Progenitor cell of endocrine pancreas (in vitro differentiated cells): ENCODE measurements around the gene CHMP1B. TPM values are rescaled to one million over a fixed set of nuclear protein-coding genes. Genes with fewer than 3 reads are reported as not detected.

Experiments
- DNase-seq: peaks from one replicate; pipeline ENCODE4 v3.0.0; 2021; ENCODE audit warnings: low spot score; ENCODE audit not compliant: unreplicated experiment
- H3K27ac Mint-ChIP-seq: 2 replicates; pipeline ENCODE4 v1.8.0; 2021; ENCODE audit warnings: mild to moderate bottlenecking, moderate library complexity, mixed read lengths
- H3K27me3 Mint-ChIP-seq: 2 replicates; pipeline ENCODE4 v1.8.0; 2021; ENCODE audit warnings: mixed read lengths
- H3K36me3 Mint-ChIP-seq: 2 replicates; pipeline ENCODE4 v1.8.0; 2022; ENCODE audit warnings: mixed read lengths; ENCODE audit not compliant: insufficient read depth
- H3K4me1 Mint-ChIP-seq: 2 replicates; pipeline ENCODE4 v1.8.0; 2021; ENCODE audit warnings: low read depth, mixed read lengths
- H3K4me3 Mint-ChIP-seq: 2 replicates; pipeline ENCODE4 v1.8.0; 2021; ENCODE audit warnings: low read depth, mild to moderate bottlenecking, moderate library complexity, mixed read lengths
- H3K9me3 Mint-ChIP-seq: 2 replicates; pipeline ENCODE4 v1.8.0; 2021; ENCODE audit warnings: low read depth, mixed read lengths
- total RNA-seq: library from RNA; stranded (reverse); gene quantifications from 2 replicates; pipeline ENCODE4 v1.2.1, GENCODE V29; 2021
- TF ChIP-seq, protein P1 (sequence below): fragments of 200-600 bp; sonication (generic); IDR thresholded peaks from one replicate; pipeline ENCODE4 v1.5.0; 2021; ENCODE audit warnings: antibody characterized with exemption, mild to moderate bottlenecking; ENCODE audit not compliant: unreplicated experiment

Gene CHMP1B
- total RNA-seq, 1 donor from 2014 or later: 48.3 TPM

- Mint-ChIP-seq H3K27ac (peak overlapping the region; percentile 40), H3K4me1 (no peaks in the 10 kb centered on the region), H3K9me3 (peaks cover 2% of the 10 kb centered on the region), H3K27me3 (no peaks in the 10 kb centered on the region), H3K36me3 (peaks cover 10% of the 10 kb centered on the region), H3K4me3 (no peak overlapping the region)
- no peak for DNase-seq
- TF ChIP-seq, protein P1, sequence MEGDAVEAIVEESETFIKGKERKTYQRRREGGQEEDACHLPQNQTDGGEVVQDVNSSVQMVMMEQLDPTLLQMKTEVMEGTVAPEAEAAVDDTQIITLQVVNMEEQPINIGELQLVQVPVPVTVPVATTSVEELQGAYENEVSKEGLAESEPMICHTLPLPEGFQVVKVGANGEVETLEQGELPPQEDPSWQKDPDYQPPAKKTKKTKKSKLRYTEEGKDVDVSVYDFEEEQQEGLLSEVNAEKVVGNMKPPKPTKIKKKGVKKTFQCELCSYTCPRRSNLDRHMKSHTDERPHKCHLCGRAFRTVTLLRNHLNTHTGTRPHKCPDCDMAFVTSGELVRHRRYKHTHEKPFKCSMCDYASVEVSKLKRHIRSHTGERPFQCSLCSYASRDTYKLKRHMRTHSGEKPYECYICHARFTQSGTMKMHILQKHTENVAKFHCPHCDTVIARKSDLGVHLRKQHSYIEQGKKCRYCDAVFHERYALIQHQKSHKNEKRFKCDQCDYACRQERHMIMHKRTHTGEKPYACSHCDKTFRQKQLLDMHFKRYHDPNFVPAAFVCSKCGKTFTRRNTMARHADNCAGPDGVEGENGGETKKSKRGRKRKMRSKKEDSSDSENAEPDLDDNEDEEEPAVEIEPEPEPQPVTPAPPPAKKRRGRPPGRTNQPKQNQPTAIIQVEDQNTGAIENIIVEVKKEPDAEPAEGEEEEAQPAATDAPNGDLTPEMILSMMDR: no peak
Measured at GRCh38 chr18:11873670-11874340, 22.6 kb downstream of the CHMP1B start.

DNA sequence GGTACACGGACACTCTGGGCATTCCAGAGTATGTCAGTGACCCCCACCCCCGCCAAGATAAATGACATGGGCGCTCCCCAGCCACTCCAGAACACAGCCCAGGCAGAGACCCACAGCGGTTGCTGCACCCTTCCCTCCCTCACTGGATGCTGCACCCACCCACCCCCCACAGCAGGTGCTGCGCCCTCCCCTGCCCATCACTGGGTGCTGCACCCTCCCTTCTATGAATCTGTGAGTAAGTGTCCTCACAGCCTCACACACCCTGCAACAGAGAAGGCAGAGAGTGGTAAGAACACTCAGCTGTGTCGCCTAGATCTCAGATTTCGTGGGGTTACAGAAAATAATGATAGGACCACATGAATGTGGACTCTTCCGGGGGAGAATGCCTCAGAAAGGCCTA is 23.5 kb downstream of the CHMP1B start:
- H3K4me1 Mint-ChIP-seq: no peaks in the 10 kb centered on the region
- peaks cover 10% of the 10 kb centered on the region for H3K36me3 Mint-ChIP-seq
- H3K27me3 Mint-ChIP-seq: no peaks in the 10 kb centered on the region
- peaks cover 2% of the 10 kb centered on the region for H3K9me3 Mint-ChIP-seq
- no peak overlapping the region for H3K4me3 Mint-ChIP-seq
- TF ChIP-seq, protein P1: no peak
- no peak for DNase-seq
- H3K27ac Mint-ChIP-seq: no peak overlapping the region

- H3K9me3 Mint-ChIP-seq: peaks cover 2% of the 10 kb centered on the region
- DNase-seq: no peak
- no peak overlapping the region for H3K4me3 Mint-ChIP-seq
- TF ChIP-seq, protein P1: no peak
- peaks cover 12% of the 10 kb centered on the region for H3K36me3 Mint-ChIP-seq
- peaks cover 4% of the 10 kb centered on the region for H3K4me1 Mint-ChIP-seq
- no peaks in the 10 kb centered on the region for H3K27me3 Mint-ChIP-seq
- peak overlapping the region; percentile 52 for H3K27ac Mint-ChIP-seq
Measured at GRCh38 chr18:11877497-11878135, 26.4 kb downstream of the CHMP1B start.

GRCh38 chr18:11880586-11881304 is 29.5 kb downstream of the CHMP1B start:
- H3K27ac Mint-ChIP-seq: peak overlapping the region; percentile 23
- no peak overlapping the region for H3K4me3 Mint-ChIP-seq
- no peaks in the 10 kb centered on the region for H3K9me3 Mint-ChIP-seq
- no peak for DNase-seq
- peaks cover 5% of the 10 kb centered on the region for H3K4me1 Mint-ChIP-seq
- peaks cover 12% of the 10 kb centered on the region for H3K36me3 Mint-ChIP-seq
- H3K27me3 Mint-ChIP-seq: no peaks in the 10 kb centered on the region
- TF ChIP-seq, protein P1: no peak

GRCh38 chr18:11882636-11883035 is 31.4 kb downstream of the CHMP1B start:
- no peaks in the 10 kb centered on the region for H3K9me3 Mint-ChIP-seq
- H3K4me3 Mint-ChIP-seq: no peak overlapping the region
- no peak overlapping the region for H3K27ac Mint-ChIP-seq
- peaks cover 9% of the 10 kb centered on the region for H3K36me3 Mint-ChIP-seq
- H3K4me1 Mint-ChIP-seq: peaks cover 9% of the 10 kb centered on the region
- TF ChIP-seq, protein P1: no peak
- no peaks in the 10 kb centered on the region for H3K27me3 Mint-ChIP-seq
- no peak for DNase-seq
